Lung (tissue), 12 donors: Measurements from ENCODE around the gene RABGGTA. TPM values are rescaled to one million over a fixed set of nuclear protein-coding genes. Genes with fewer than 3 reads are reported as not detected.

Source experiments
- ATAC-seq: fragments of 200-7000 bp; cut with Tn5 transposase; one replicate; pipeline ENCODE4 v1.9.1; 2020; ENCODE audit warnings: moderate number of reproducible peaks; ENCODE audit not compliant: insufficient read depth, low FRiP score
- DNase-seq, 3 donors: peaks; one replicate each; pipeline ENCODE4 v3.0.0-alpha.2; 2013 to 2017
- H3K27ac ChIP-seq, 2 donors: one replicate each; pipeline ENCODE4 v1.5.1; 2013; ENCODE audit warnings: mild to moderate bottlenecking in 2 of 2, moderate library complexity in 2 of 2, control low read depth in 1 of 2, inconsistent platforms in 1 of 2, low read depth in 1 of 2, low read length in 1 of 2
- H3K27me3 ChIP-seq, 3 donors: one replicate each; pipeline ENCODE4 v1.5.1; 2013; ENCODE audit warnings: low read length in 2 of 3; ENCODE audit not compliant: control insufficient read depth in 3 of 3, insufficient read depth in 3 of 3
- H3K36me3 ChIP-seq, 4 donors: one replicate each; pipeline ENCODE4 v1.5.1; 2013; ENCODE audit warnings: low read length in 4 of 4, mild to moderate bottlenecking in 1 of 4, moderate library complexity in 1 of 4; ENCODE audit not compliant: control insufficient read depth in 4 of 4, insufficient read depth in 4 of 4
- H3K4me1 ChIP-seq, 5 donors: one replicate each; pipeline ENCODE4 v1.5.1; 2013; ENCODE audit warnings: low read length in 5 of 5, mild to moderate bottlenecking in 2 of 5, moderate library complexity in 1 of 5; ENCODE audit not compliant: control insufficient read depth in 5 of 5, insufficient read depth in 5 of 5
- H3K4me3 ChIP-seq: one replicate; pipeline ENCODE4 v1.5.1; 2013; ENCODE audit warnings: mild to moderate bottlenecking, control low read depth, moderate library complexity
- H3K9ac ChIP-seq, 2 donors: one replicate each; pipeline ENCODE4 v1.5.1; 2013; ENCODE audit warnings: low read length in 2 of 2, control low read depth in 1 of 2; ENCODE audit not compliant: insufficient read depth in 1 of 2
- H3K9me3 ChIP-seq, 4 donors: one replicate each; pipeline ENCODE4 v1.5.1; 2013; ENCODE audit warnings: low read length in 3 of 4, mild to moderate bottlenecking in 1 of 4, moderate library complexity in 1 of 4; ENCODE audit not compliant: control insufficient read depth in 4 of 4, insufficient read depth in 3 of 4
- WGBS, 2 donors: extraction: QIAGEN DNeasy Blood & Tissue Kit; methylation state at CpG; one replicate each; pipeline ENCODE4 v1.1.7; 2013; 5-methylcytosine and 5-hydroxymethylcytosine counted together
- polyA plus RNA-seq, 2 donors: library from polyadenylated mRNA; stranded (reverse); fragments of 200-250 nt; gene quantifications; one replicate each; pipeline ENCODE4 v1.2.1, GENCODE V29; 2013
- total RNA-seq, 2 donors: library from RNA; depleted of rRNA in 1 of 2; stranded (reverse); fragments of >200 nt in 1 of 2; gene quantifications; one replicate each; pipeline ENCODE4 v1.2.1, GENCODE V29; 2014 to 2021
- TF ChIP-seq, protein P1 (sequence below): IDR thresholded peaks from 2 replicates; pipeline ENCODE4 v1.5.1; 2012; ENCODE audit warnings: mild to moderate bottlenecking; ENCODE audit errors: control extremely low read depth, extremely low read depth
- donor health status: control.
- donor health status: control.
- donor health status: Bipolar disorder and iron deficiency.
- donor health status: healthy.
- donor health status: DM: yes; HTN: yes; CAD: no.

RABGGTA gene
- total and polyA plus RNA-seq, 4 donors, result 19.7 to 55.8 (median 42.9) TPM

DNA sequence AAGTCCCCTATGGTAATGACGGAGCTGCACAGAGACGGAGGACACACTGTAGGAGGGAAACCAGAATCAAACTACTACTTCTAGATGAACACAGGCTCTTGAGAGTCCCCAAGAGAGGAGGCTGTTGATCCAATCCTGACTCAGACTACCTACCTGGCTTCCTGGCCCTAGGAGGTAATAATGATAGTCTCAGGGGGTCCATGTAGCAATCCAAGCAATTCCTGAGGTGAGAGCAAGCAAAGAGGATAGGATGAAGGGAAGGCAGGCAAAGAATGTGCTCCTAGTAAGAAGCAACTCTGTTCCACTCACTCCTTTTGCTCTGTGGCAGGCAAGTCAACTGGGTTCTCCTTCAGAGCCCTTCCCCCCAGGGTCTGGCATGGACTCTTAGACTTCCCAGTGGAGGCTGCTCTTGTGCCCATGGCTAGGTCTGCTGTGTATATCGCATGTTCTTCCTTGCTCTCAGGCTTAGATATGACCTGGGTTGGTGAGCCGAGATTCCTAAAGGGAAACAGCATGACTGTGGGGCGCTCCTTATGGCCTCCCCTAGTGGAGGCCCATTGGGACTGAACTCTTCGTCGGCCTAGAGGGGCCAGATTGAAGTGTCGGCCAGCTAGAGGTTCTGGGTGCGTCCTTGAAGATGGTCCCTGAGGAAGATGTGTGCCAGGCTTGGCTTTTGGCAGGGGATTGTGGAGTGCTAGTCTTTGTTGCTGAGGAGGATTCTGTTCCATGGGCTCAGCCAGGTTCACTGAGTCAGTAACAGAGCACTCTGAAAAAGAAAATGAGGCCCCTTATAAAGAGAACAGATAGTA lies 31.1 kb downstream of the RABGGTA start:
- Histone ChIP-seq H3K9ac (no peak overlapping the region), H3K27ac (peak overlapping the region in 1 of 2 donors; percentile 5)
- 94 to 96% methylated on average over 9 of the region's 9 CpGs for WGBS, 2 donors

DNA sequence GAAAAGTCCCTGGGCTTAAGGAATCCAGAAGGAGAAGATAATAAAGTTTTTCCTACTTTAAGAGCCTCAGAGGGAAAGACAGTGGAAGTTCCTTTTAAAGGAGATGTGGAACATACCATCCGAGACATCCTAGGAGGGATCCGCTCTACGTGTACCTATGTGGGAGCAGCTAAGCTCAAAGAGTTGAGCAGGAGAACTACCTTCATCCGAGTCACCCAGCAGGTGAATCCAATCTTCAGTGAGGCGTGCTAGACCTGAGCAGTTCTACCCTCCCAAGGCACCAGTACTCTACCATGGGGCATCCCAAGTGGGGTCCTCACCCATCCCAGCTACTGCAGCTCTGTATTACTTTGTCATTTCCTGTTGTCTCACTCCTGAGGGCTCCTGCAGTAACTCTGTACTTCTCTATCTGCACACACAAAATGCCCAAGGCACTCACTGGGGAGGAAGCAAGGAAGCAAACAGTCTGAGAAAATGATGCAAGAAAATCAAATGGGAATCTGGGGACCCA lies 32.8 kb downstream of the RABGGTA start:
- no peak for DNase-seq
- H3K9ac ChIP-seq, result no peak overlapping the region
- ATAC-seq, result no peak
- H3K4me3 ChIP-seq, result no peak overlapping the region
- no peaks in the 10 kb centered on the region for H3K27me3 ChIP-seq
- peaks cover 13 to 24% (median 14%) of the 10 kb centered on the region in 5 donors for H3K4me1 ChIP-seq
- peak overlapping the region in 1 of 2 donors; percentile 1 for H3K27ac ChIP-seq
- peaks cover 13 to 55% (median 44%) of the 10 kb centered on the region in 4 donors for H3K36me3 ChIP-seq
- 90 to 91% methylated on average over 5 of the region's 5 CpGs for WGBS, 2 donors
- TF ChIP-seq, protein P1, sequence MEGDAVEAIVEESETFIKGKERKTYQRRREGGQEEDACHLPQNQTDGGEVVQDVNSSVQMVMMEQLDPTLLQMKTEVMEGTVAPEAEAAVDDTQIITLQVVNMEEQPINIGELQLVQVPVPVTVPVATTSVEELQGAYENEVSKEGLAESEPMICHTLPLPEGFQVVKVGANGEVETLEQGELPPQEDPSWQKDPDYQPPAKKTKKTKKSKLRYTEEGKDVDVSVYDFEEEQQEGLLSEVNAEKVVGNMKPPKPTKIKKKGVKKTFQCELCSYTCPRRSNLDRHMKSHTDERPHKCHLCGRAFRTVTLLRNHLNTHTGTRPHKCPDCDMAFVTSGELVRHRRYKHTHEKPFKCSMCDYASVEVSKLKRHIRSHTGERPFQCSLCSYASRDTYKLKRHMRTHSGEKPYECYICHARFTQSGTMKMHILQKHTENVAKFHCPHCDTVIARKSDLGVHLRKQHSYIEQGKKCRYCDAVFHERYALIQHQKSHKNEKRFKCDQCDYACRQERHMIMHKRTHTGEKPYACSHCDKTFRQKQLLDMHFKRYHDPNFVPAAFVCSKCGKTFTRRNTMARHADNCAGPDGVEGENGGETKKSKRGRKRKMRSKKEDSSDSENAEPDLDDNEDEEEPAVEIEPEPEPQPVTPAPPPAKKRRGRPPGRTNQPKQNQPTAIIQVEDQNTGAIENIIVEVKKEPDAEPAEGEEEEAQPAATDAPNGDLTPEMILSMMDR, result no peak
- no peaks in the 10 kb centered on the region for H3K9me3 ChIP-seq

More for the DNA sequence above, 31.1 kb downstream of the RABGGTA start:
- no peak for DNase-seq
- Histone ChIP-seq H3K4me3 (no peak overlapping the region), H3K9me3 (no peaks in the 10 kb centered on the region), H3K27me3 (no peaks in the 10 kb centered on the region), H3K4me1 (peaks cover 9 to 19% (median 11%) of the 10 kb centered on the region in 5 donors), H3K36me3 (peaks cover 13 to 55% (median 39%) of the 10 kb centered on the region in 4 donors)
- TF ChIP-seq, protein P1, result no peak
- no peak for ATAC-seq

DNA sequence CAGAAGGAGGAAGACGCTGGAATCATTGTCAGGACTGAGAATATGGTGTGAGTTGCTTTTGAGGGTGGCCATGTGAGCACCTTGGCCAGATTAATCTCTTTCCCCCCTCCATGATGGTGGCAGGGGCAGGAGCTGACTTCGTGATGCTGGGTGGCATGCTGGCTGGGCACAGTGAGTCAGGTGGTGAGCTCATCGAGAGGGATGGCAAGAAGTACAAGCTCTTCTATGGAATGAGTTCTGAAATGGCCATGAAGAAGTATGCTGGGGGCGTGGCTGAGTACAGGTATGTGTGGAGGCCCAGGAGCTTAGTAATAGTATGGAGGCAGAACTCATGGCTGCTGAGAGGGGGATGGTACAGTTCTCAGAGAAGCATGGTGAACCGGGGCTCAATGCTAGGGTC lies 33.3 kb downstream of the RABGGTA start:
- TF ChIP-seq, protein P1, result no peak
- Histone ChIP-seq H3K27me3 (no peaks in the 10 kb centered on the region), H3K9ac (no peak overlapping the region), H3K4me1 (peaks cover 14 to 28% (median 18%) of the 10 kb centered on the region in 5 donors), H3K36me3 (peaks cover 13 to 55% (median 44%) of the 10 kb centered on the region in 4 donors), H3K9me3 (no peaks in the 10 kb centered on the region), H3K4me3 (no peak overlapping the region), H3K27ac (no peak overlapping the region)
- ATAC-seq (no peak), DNase-seq (no peak)
- 85 to 91% methylated on average over 5 of the region's 5 CpGs for WGBS, 2 donors
